ENCODE results near the gene PPP1R27.
A peak's percentile ranks its signal among the peaks of the same experiment; 100 is the strongest.
"Not testable (repeated sequence)": the region's sequence is repeated elsewhere in the genome, so short reads cannot be mapped to it uniquely, and the experiment has no call there.

The PPP1R27 gene

GRCh38 chr17:81840826-81841778, 6.3 kb upstream of the PPP1R27 start:
- no peaks in the 10 kb centered on the region for H3K4me1 ChIP-seq (ENCODE audit: control insufficient read depth, insufficient read depth, low read length, poor library complexity, severe bottlenecking)
- H3K4me3 ChIP-seq (ENCODE audit: insufficient read depth, low read depth, low read length, poor library complexity, severe bottlenecking), result no peak overlapping the region
- H3K9me3 ChIP-seq (ENCODE audit: control insufficient read depth, low read length), result no peaks in the 10 kb centered on the region

GRCh38 chr17:81840059-81840458, 5.2 kb upstream of the PPP1R27 start:
- not testable (repeated sequence) for H3K9me3 ChIP-seq (ENCODE audit: control insufficient read depth, low read length); H3K27me3 ChIP-seq (replicated peaks; ENCODE audit: control insufficient read depth, insufficient read depth, low read length, poor library complexity, severe bottlenecking); H3K4me1 ChIP-seq (ENCODE audit: control insufficient read depth, insufficient read depth, low read length, poor library complexity, severe bottlenecking); DNase-seq; H3K4me3 ChIP-seq (ENCODE audit: insufficient read depth, low read depth, low read length, poor library complexity, severe bottlenecking); H3K27ac ChIP-seq (ENCODE audit: insufficient read depth, low read length, poor library complexity, severe bottlenecking)
- H3K36me3 ChIP-seq (ENCODE audit: control insufficient read depth, insufficient read depth, low read length), result peaks cover 26% of the 10 kb centered on the region

More at GRCh38 chr17:81840826-81841778, 6.3 kb upstream of the PPP1R27 start:
- no peak overlapping the region for H3K27ac ChIP-seq (ENCODE audit: insufficient read depth, low read length, poor library complexity, severe bottlenecking)
- no peak for DNase-seq
- peaks cover 36% of the 10 kb centered on the region for H3K36me3 ChIP-seq (ENCODE audit: control insufficient read depth, insufficient read depth, low read length)
- H3K27me3 ChIP-seq (replicated peaks; ENCODE audit: control insufficient read depth, insufficient read depth, low read length, poor library complexity, severe bottlenecking), result no peaks in the 10 kb centered on the region

- H3K27me3 ChIP-seq (replicated peaks; ENCODE audit: control insufficient read depth, insufficient read depth, low read length, poor library complexity, severe bottlenecking), result no peaks in the 10 kb centered on the region
- H3K4me1 ChIP-seq (ENCODE audit: control insufficient read depth, insufficient read depth, low read length, poor library complexity, severe bottlenecking), result no peaks in the 10 kb centered on the region
- peaks cover 18% of the 10 kb centered on the region for H3K36me3 ChIP-seq (ENCODE audit: control insufficient read depth, insufficient read depth, low read length)
- H3K9me3 ChIP-seq (ENCODE audit: control insufficient read depth, low read length), result no peaks in the 10 kb centered on the region
- H3K27ac ChIP-seq (ENCODE audit: insufficient read depth, low read length, poor library complexity, severe bottlenecking), result no peak overlapping the region
- H3K4me3 ChIP-seq (ENCODE audit: insufficient read depth, low read depth, low read length, poor library complexity, severe bottlenecking), result no peak overlapping the region
- DNase-seq, result no peak
Observed at GRCh38 chr17:81839301-81839700, 4.5 kb upstream of the PPP1R27 start.

- H3K27ac ChIP-seq (ENCODE audit: insufficient read depth, low read length, poor library complexity, severe bottlenecking), result no peak overlapping the region
- no peak for DNase-seq
- peaks cover under 1% of the 10 kb centered on the region for H3K4me1 ChIP-seq (ENCODE audit: control insufficient read depth, insufficient read depth, low read length, poor library complexity, severe bottlenecking)
- H3K27me3 ChIP-seq (replicated peaks; ENCODE audit: control insufficient read depth, insufficient read depth, low read length, poor library complexity, severe bottlenecking), result no peaks in the 10 kb centered on the region
- H3K9me3 ChIP-seq (ENCODE audit: control insufficient read depth, low read length), result no peaks in the 10 kb centered on the region
- no peak overlapping the region for H3K4me3 ChIP-seq (ENCODE audit: insufficient read depth, low read depth, low read length, poor library complexity, severe bottlenecking)
- peaks cover 13% of the 10 kb centered on the region for H3K36me3 ChIP-seq (ENCODE audit: control insufficient read depth, insufficient read depth, low read length)
Observed at GRCh38 chr17:81838753-81839255, 4.0 kb upstream of the PPP1R27 start.

- Histone ChIP-seq H3K36me3 (ENCODE audit: control insufficient read depth, insufficient read depth, low read length) (peaks cover 1% of the 10 kb centered on the region), H3K4me3 (ENCODE audit: insufficient read depth, low read depth, low read length, poor library complexity, severe bottlenecking) (no peak overlapping the region), H3K27ac (ENCODE audit: insufficient read depth, low read length, poor library complexity, severe bottlenecking) (no peak overlapping the region), H3K9me3 (ENCODE audit: control insufficient read depth, low read length) (no peaks in the 10 kb centered on the region), H3K4me1 (ENCODE audit: control insufficient read depth, insufficient read depth, low read length, poor library complexity, severe bottlenecking) (peaks cover 8% of the 10 kb centered on the region), H3K27me3 (replicated peaks; ENCODE audit: control insufficient read depth, insufficient read depth, low read length, poor library complexity, severe bottlenecking) (no peaks in the 10 kb centered on the region)
- DNase-seq, result no peak
Observed at GRCh38 chr17:81837641-81838040, 2.8 kb upstream of the PPP1R27 start.

- no peak for DNase-seq
- H3K9me3 ChIP-seq (ENCODE audit: control insufficient read depth, low read length), result no peaks in the 10 kb centered on the region
- no peaks in the 10 kb centered on the region for H3K27me3 ChIP-seq (replicated peaks; ENCODE audit: control insufficient read depth, insufficient read depth, low read length, poor library complexity, severe bottlenecking)
- peaks cover 15% of the 10 kb centered on the region for H3K4me1 ChIP-seq (ENCODE audit: control insufficient read depth, insufficient read depth, low read length, poor library complexity, severe bottlenecking)
- H3K36me3 ChIP-seq (ENCODE audit: control insufficient read depth, insufficient read depth, low read length), result no peaks in the 10 kb centered on the region
- peak overlapping the region; percentile 56 for H3K4me3 ChIP-seq (ENCODE audit: insufficient read depth, low read depth, low read length, poor library complexity, severe bottlenecking)
- H3K27ac ChIP-seq (ENCODE audit: insufficient read depth, low read length, poor library complexity, severe bottlenecking), result peak overlapping the region; percentile 81
Observed at GRCh38 chr17:81833921-81834830, 674 bp downstream of the PPP1R27 start.

- Histone ChIP-seq H3K4me1 (ENCODE audit: control insufficient read depth, insufficient read depth, low read length, poor library complexity, severe bottlenecking) (peaks cover 15% of the 10 kb centered on the region), H3K27ac (ENCODE audit: insufficient read depth, low read length, poor library complexity, severe bottlenecking) (peak within 1 kb of the TSS; percentile 81), H3K4me3 (ENCODE audit: insufficient read depth, low read depth, low read length, poor library complexity, severe bottlenecking) (peak within 1 kb of the TSS; percentile 57), H3K27me3 (replicated peaks; ENCODE audit: control insufficient read depth, insufficient read depth, low read length, poor library complexity, severe bottlenecking) (no peaks in the 10 kb centered on the region), H3K9me3 (ENCODE audit: control insufficient read depth, low read length) (no peaks in the 10 kb centered on the region), H3K36me3 (ENCODE audit: control insufficient read depth, insufficient read depth, low read length) (no peaks in the 10 kb centered on the region)
- DNase-seq, result peak; percentile 86 to 92 (median 91)
Observed at GRCh38 chr17:81833160-81833920, 1.5 kb downstream of the PPP1R27 start, which contains the start of gene MCRIP1. TSS of gene MCRIP1 (minus strand) at chr17:81833291. CDS start at chr17:81824506, 8,785 bp downstream.

GRCh38 chr17:81832608-81833159, 2.2 kb downstream of the PPP1R27 start:
- peak overlapping the region; percentile 57 for H3K4me3 ChIP-seq (ENCODE audit: insufficient read depth, low read depth, low read length, poor library complexity, severe bottlenecking)
- no peaks in the 10 kb centered on the region for H3K9me3 ChIP-seq (ENCODE audit: control insufficient read depth, low read length)
- H3K36me3 ChIP-seq (ENCODE audit: control insufficient read depth, insufficient read depth, low read length), result no peaks in the 10 kb centered on the region
- no peaks in the 10 kb centered on the region for H3K27me3 ChIP-seq (replicated peaks; ENCODE audit: control insufficient read depth, insufficient read depth, low read length, poor library complexity, severe bottlenecking)
- H3K4me1 ChIP-seq (ENCODE audit: control insufficient read depth, insufficient read depth, low read length, poor library complexity, severe bottlenecking), result peaks cover 15% of the 10 kb centered on the region
- DNase-seq, result no peak
- H3K27ac ChIP-seq (ENCODE audit: insufficient read depth, low read length, poor library complexity, severe bottlenecking), result peak overlapping the region; percentile 63

All from effector memory CD4-positive, alpha-beta T cell (primary cell).